Glutamatergic neuron (in vitro differentiated cells): ENCODE measurements around the gene UROS. TPM values are rescaled to one million over a fixed set of nuclear protein-coding genes. Genes with fewer than 3 reads are reported as not detected.

Experiments used
- DNase-seq: peaks from one replicate; pipeline ENCODE4 v3.0.0; 2022
- H3K27ac Mint-ChIP-seq: one replicate; pipeline ENCODE4 v1.8.0; 2020; ENCODE audit warnings: mild to moderate bottlenecking, mixed read lengths, inconsistent platforms; ENCODE audit not compliant: unreplicated experiment
- H3K27me3 Mint-ChIP-seq: one replicate; pipeline ENCODE4 v1.8.0; 2020; ENCODE audit warnings: mild to moderate bottlenecking, moderate library complexity, mixed read lengths, inconsistent platforms; ENCODE audit not compliant: unreplicated experiment
- H3K36me3 Mint-ChIP-seq: one replicate; pipeline ENCODE4 v1.8.0; 2020; ENCODE audit warnings: mild to moderate bottlenecking, mixed read lengths, inconsistent platforms; ENCODE audit not compliant: unreplicated experiment
- H3K4me1 Mint-ChIP-seq: one replicate; pipeline ENCODE4 v1.8.0; 2020; ENCODE audit warnings: mild to moderate bottlenecking, low read depth, mixed read lengths, inconsistent platforms; ENCODE audit not compliant: unreplicated experiment
- H3K4me3 Mint-ChIP-seq: one replicate; pipeline ENCODE4 v1.8.0; 2020; ENCODE audit warnings: mild to moderate bottlenecking, mixed read lengths, inconsistent platforms; ENCODE audit not compliant: unreplicated experiment
- H3K9me3 Mint-ChIP-seq: one replicate; pipeline ENCODE4 v1.8.0; 2020; ENCODE audit warnings: mild to moderate bottlenecking, moderate library complexity, mixed read lengths, inconsistent platforms; ENCODE audit not compliant: unreplicated experiment
- total RNA-seq: library from RNA; stranded (reverse); fragmentation: NEBNext Ultra II Directional; extraction: Animal tissue kit (Norgen Biotek cat#: 25700); gene quantifications from one replicate; pipeline ENCODE4 v1.2.1, GENCODE V29; 2021; ENCODE audit not compliant: unreplicated experiment
- TF ChIP-seq, protein P1 (sequence below): fragments of 200-600 bp; sonication (generic); IDR thresholded peaks from one replicate; pipeline ENCODE4 v1.5.0; 2021; ENCODE audit not compliant: partially characterized antibody, unreplicated experiment

The UROS gene
- total RNA-seq, 1 donor from 2014 or later, result 48.0 TPM

DNA sequence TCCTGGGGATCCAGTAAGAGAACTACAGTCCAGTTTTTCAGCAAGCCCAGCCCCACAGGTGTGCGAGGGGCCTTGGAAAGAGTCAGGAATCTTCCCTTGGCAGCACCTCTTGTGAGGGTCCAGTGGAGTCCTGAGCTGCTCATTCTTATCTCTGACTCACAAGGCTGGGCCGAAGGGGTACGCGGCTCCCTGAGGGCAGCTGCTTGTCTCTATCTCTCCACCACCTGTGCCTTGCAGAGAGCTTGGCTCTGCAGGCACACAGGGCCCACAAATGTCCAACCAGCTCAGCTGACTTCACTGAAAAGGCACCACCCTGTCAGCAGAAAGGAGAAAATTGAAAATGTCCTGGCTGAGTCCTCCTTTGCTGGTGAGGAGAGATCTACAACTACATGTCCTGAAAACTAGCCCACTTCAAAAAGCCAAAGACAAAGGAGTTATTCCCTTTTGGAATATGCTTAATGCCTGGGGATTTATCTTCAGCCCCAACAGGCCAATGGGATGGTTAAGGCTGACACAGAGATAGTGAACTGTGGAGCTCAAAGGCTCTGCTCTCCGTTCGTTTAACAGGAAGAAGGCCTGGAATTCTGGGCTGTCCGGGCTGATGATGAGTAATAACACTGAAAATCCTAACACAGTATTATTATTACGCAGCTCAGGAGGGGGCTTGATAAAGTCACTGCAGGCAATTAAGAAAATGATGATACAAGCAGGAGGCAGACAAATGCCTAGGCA is 23.4 kb downstream of the UROS start:
- no peaks in the 10 kb centered on the region for H3K9me3 Mint-ChIP-seq
- no peak overlapping the region for H3K4me3 Mint-ChIP-seq
- H3K27ac Mint-ChIP-seq, result no peak overlapping the region
- H3K27me3 Mint-ChIP-seq, result no peaks in the 10 kb centered on the region
- H3K36me3 Mint-ChIP-seq, result peaks cover 11% of the 10 kb centered on the region
- no peak for DNase-seq
- peaks cover 11% of the 10 kb centered on the region for H3K4me1 Mint-ChIP-seq
- TF ChIP-seq, protein P1, sequence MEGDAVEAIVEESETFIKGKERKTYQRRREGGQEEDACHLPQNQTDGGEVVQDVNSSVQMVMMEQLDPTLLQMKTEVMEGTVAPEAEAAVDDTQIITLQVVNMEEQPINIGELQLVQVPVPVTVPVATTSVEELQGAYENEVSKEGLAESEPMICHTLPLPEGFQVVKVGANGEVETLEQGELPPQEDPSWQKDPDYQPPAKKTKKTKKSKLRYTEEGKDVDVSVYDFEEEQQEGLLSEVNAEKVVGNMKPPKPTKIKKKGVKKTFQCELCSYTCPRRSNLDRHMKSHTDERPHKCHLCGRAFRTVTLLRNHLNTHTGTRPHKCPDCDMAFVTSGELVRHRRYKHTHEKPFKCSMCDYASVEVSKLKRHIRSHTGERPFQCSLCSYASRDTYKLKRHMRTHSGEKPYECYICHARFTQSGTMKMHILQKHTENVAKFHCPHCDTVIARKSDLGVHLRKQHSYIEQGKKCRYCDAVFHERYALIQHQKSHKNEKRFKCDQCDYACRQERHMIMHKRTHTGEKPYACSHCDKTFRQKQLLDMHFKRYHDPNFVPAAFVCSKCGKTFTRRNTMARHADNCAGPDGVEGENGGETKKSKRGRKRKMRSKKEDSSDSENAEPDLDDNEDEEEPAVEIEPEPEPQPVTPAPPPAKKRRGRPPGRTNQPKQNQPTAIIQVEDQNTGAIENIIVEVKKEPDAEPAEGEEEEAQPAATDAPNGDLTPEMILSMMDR, result no peak

DNA sequence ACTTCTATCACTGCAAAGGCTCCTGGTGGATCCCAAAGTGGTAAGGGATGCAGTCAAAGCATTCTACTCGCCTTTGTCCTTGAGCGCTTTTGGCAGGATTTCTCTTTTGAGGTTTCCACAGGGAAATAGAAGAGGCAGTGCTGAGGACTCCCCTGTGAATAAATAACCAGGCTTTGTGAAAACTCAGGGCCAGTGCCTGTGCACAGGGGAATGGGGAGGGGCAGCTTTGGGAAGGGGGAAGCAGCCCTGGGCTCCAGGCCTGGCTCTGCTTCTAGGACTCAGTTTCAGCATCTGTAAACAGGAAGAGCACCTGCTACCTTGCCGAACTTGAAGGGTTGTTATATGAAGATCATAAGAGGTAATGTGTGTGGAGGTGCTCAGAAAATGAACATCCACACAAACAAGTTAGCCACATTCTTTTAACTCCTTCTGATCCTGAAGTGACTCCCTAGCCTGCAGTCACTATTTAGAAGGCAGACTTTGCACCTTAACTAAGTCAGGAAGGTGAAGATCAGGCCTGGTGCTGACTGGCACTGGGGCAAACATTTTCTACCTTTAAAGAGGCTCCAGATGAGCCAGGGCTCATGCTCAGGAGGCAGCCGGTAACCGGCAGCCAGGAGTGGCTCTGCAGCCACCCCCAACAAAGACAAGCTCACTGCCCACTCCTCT is 24.9 kb downstream of the UROS start:
- TF ChIP-seq, protein P1, result no peak
- Mint-ChIP-seq H3K27ac (no peak overlapping the region), H3K27me3 (no peaks in the 10 kb centered on the region), H3K4me1 (peaks cover 11% of the 10 kb centered on the region), H3K36me3 (peaks cover 11% of the 10 kb centered on the region), H3K4me3 (no peak overlapping the region), H3K9me3 (no peaks in the 10 kb centered on the region)
- DNase-seq, result no peak

DNA sequence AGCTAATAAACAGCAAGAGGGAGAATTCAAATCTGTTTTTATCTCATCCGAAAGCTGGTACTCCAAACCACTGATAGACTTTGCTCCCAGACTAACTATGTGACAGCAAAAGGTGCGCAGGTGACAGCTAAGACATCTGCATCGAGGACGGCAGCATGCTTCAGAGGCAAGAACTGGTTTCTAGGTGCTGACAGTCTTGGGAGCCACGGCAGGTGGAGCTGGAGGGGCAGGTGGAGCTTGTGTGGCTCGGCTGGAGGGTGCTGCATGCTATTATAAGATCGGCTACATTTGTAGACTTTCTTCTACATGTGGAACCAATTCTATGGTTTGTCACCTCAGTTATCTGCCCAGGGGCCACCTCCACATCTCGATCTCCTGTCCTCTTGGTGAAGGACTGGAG is 25.6 kb downstream of the UROS start:
- peaks cover 5% of the 10 kb centered on the region for H3K36me3 Mint-ChIP-seq
- H3K27me3 Mint-ChIP-seq, result no peaks in the 10 kb centered on the region
- H3K9me3 Mint-ChIP-seq, result no peaks in the 10 kb centered on the region
- no peak overlapping the region for H3K4me3 Mint-ChIP-seq
- TF ChIP-seq, protein P1, result no peak
- no peak for DNase-seq
- peaks cover 10% of the 10 kb centered on the region for H3K4me1 Mint-ChIP-seq
- no peak overlapping the region for H3K27ac Mint-ChIP-seq

DNA sequence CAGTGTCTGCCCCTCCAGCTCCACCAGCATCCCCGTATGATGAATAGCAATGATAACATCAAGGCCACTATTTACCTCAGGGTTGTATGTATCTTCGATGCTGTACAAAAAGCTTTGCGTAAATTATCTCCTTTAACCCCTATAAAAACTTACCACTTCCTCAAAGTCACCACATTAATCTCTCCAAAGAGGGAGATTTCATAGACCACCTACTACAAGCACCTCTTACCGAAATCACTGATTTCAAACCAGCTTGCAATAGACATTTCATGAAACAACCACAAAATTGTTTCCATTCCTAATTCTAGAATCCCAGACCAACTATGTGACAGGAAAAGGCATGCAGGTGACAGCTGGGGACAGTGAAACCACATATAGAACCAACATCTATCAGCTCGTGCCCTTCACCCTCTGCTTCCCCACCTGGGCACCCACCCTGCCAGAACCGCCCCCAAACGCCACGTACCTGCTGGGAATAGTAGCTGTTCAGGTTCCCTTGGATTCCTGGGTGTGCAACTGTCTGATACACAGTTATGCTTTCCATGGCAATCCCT is 27.3 kb downstream of the UROS start:
- Mint-ChIP-seq H3K27ac (no peak overlapping the region), H3K36me3 (peaks cover 1% of the 10 kb centered on the region)

More for the DNA sequence above, 27.3 kb downstream of the UROS start:
- TF ChIP-seq, protein P1, result no peak
- DNase-seq, result no peak
- H3K27me3 Mint-ChIP-seq, result no peaks in the 10 kb centered on the region
- H3K9me3 Mint-ChIP-seq, result no peaks in the 10 kb centered on the region
- no peak overlapping the region for H3K4me3 Mint-ChIP-seq
- peaks cover 10% of the 10 kb centered on the region for H3K4me1 Mint-ChIP-seq
